Measurements from ENCODE around the gene RNF148. TPM values are rescaled to one million over a fixed set of nuclear protein-coding genes. Genes with fewer than 3 reads are reported as not detected.

Gene RNF148
- total and polyA plus RNA-seq, 2 experiments from 2014 or later, result 2.2 TPM; not detected in 1

- no peak overlapping the region for H3K4me3 ChIP-seq
- H3K4me1 ChIP-seq (ENCODE audit: insufficient read depth), result peaks cover 6% of the 10 kb centered on the region; the same call in 1 of the 2 replicates
- DNase-seq (ENCODE audit: low spot score) (no peak), ATAC-seq (no peak)
- no peaks in the 10 kb centered on the region for H3K36me3 ChIP-seq (ENCODE audit: insufficient read depth)
- no peak overlapping the region for H3K27ac ChIP-seq (ENCODE audit: low read depth)
- no peaks in the 10 kb centered on the region for H3K9me2 ChIP-seq (ENCODE audit: insufficient read depth)
- Mint-ChIP-seq H3K36me3 (ENCODE audit: low read depth) (no peaks in the 10 kb centered on the region), H3K4me1 (peaks cover 4% of the 10 kb centered on the region; the same call in 1 of the 3 replicates), H3K27me3 (ENCODE audit: insufficient read depth, low read depth, poor library complexity) (no peaks in the 10 kb centered on the region), H3K9me3 (no peaks in the 10 kb centered on the region), H3K27ac (no peak overlapping the region), H3K4me3 (no peak overlapping the region)
- H3F3A ChIP-seq (replicated peaks; ENCODE audit: low read depth), result no peaks in the 10 kb centered on the region
- TF ChIP-seq EZH2phosphoT487 (IDR thresholded peaks at IDR 0.05; ENCODE audit: unreplicated experiment) (no peak), ZNF462 (CRISPR knock-in tag; IDR thresholded peaks at IDR 0.05) (no peak), NANOG (IDR thresholded peaks at IDR 0.05; ENCODE audit: borderline replicate concordance) (no peak), ETS1 (IDR thresholded peaks at IDR 0.05) (no peak), CTCF (conservative IDR thresholded peaks at IDR 0.05; ENCODE audit: low read depth in 2 of 2) (no peak), JUNB (IDR thresholded peaks at IDR 0.05; ENCODE audit: unreplicated experiment) (no peak), CREB1 (CRISPR knock-in tag; IDR thresholded peaks at IDR 0.05; ENCODE audit: low read depth) (no peak), EZH2 (IDR thresholded peaks at IDR 0.05; ENCODE audit: low read depth, unreplicated experiment) (no peak), ZNF331 (CRISPR knock-in tag; IDR thresholded peaks at IDR 0.05; ENCODE audit: low read depth) (no peak)
- H4K20me1 ChIP-seq (replicated peaks; ENCODE audit: insufficient read depth), result no peaks in the 10 kb centered on the region
- 0 out of 2 replicates have a peak, but pooled peaks cover 4% of the 10 kb centered on the region for H3K79me2 ChIP-seq (replicated peaks; ENCODE audit: insufficient read depth)
- H3K4me2 ChIP-seq, result no peak overlapping the region
- no peak overlapping the region for H2AFZ ChIP-seq
- no peaks in the 10 kb centered on the region for H3K27me3 ChIP-seq (ENCODE audit: insufficient read depth)
Measured at GRCh38 chr7:122710916-122711315, 8.2 kb upstream of the RNF148 start.
